ENCODE data around the gene PCDH9.

The PCDH9 gene

DNA sequence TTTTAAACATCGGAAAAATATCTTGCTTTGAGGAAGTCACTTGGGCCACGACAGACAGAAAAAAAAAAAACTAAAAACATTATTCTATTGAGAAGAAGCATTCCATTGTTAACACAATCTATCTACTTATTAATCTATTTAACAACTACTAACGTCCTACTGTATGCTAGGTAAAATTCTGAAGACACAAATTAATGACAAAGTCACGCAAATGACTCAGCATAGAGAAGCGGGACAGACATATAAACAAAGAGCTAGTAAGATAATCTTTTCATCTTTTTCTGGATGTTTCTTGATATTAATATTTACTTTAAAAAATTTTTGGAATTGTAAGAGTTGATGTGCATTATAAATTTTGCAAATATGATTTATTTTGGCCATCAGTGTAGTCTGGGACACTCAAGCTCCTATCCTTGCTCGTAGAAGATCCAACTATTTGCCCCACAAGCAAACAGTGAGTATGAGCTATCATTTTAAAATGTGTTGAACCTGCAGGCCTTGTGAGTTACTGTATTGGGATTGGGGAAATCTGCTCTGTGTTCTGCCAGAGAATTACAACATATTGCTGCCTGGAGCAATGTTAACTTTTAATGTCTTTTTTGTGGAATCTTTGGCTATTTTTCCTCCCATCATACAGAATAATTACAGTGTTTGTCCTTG, 109.1 kb downstream of the PCDH9 start:
- no peak for DNase-seq (ENCODE audit: low read depth in 1 of 2, low spot score in 1 of 2)
- Histone ChIP-seq H3K4me3 (replicated peaks; ENCODE audit: insufficient read depth, low read length) (no peak overlapping the region), H3K27ac (replicated peaks) (no peak overlapping the region), H3K27me3 (ENCODE audit: insufficient read depth, poor library complexity, severe bottlenecking) (no peaks in the 10 kb centered on the region)
- TF ChIP-seq SPI1 (IDR thresholded peaks at IDR 0.05; ENCODE audit: borderline replicate concordance, low read depth) (no peak), POLR2AphosphoS5 (IDR thresholded peaks at IDR 0.05; ENCODE audit: low read depth) (no peak), GABPA (IDR thresholded peaks at IDR 0.05; ENCODE audit: low read depth) (no peak)
- TF ChIP-seq, protein P1, sequence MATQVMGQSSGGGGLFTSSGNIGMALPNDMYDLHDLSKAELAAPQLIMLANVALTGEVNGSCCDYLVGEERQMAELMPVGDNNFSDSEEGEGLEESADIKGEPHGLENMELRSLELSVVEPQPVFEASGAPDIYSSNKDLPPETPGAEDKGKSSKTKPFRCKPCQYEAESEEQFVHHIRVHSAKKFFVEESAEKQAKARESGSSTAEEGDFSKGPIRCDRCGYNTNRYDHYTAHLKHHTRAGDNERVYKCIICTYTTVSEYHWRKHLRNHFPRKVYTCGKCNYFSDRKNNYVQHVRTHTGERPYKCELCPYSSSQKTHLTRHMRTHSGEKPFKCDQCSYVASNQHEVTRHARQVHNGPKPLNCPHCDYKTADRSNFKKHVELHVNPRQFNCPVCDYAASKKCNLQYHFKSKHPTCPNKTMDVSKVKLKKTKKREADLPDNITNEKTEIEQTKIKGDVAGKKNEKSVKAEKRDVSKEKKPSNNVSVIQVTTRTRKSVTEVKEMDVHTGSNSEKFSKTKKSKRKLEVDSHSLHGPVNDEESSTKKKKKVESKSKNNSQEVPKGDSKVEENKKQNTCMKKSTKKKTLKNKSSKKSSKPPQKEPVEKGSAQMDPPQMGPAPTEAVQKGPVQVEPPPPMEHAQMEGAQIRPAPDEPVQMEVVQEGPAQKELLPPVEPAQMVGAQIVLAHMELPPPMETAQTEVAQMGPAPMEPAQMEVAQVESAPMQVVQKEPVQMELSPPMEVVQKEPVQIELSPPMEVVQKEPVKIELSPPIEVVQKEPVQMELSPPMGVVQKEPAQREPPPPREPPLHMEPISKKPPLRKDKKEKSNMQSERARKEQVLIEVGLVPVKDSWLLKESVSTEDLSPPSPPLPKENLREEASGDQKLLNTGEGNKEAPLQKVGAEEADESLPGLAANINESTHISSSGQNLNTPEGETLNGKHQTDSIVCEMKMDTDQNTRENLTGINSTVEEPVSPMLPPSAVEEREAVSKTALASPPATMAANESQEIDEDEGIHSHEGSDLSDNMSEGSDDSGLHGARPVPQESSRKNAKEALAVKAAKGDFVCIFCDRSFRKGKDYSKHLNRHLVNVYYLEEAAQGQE (IDR thresholded peaks at IDR 0.05; ENCODE audit: insufficient replicate concordance, low read depth): no peak
- TF ChIP-seq, protein P2, sequence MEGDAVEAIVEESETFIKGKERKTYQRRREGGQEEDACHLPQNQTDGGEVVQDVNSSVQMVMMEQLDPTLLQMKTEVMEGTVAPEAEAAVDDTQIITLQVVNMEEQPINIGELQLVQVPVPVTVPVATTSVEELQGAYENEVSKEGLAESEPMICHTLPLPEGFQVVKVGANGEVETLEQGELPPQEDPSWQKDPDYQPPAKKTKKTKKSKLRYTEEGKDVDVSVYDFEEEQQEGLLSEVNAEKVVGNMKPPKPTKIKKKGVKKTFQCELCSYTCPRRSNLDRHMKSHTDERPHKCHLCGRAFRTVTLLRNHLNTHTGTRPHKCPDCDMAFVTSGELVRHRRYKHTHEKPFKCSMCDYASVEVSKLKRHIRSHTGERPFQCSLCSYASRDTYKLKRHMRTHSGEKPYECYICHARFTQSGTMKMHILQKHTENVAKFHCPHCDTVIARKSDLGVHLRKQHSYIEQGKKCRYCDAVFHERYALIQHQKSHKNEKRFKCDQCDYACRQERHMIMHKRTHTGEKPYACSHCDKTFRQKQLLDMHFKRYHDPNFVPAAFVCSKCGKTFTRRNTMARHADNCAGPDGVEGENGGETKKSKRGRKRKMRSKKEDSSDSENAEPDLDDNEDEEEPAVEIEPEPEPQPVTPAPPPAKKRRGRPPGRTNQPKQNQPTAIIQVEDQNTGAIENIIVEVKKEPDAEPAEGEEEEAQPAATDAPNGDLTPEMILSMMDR (IDR thresholded peaks at IDR 0.05; ENCODE audit: insufficient read depth, low read length): no peak

DNA sequence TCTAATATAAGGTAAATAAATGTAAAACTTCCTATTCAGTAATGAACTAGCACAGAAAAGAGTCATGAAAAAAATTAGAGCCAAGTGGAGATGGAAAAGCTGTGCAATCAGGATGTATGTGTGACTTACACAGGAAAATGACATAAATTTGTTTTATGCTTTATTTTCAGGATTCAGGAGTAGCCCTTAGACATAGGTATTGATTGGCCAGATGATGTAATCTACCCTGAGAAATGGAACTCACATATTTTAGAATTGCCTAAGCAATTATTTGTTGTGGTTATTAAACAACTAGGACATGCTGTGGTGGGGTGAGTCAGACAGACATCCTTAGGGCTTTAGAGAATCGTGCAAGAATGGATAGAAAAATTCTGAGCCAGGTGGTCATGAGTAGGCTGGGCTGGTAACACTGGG, 110.6 kb downstream of the PCDH9 start:
- H3K27me3 ChIP-seq (ENCODE audit: insufficient read depth, poor library complexity, severe bottlenecking): no peaks in the 10 kb centered on the region
- H3K27ac ChIP-seq (replicated peaks): no peak overlapping the region
- TF ChIP-seq SPI1 (IDR thresholded peaks at IDR 0.05; ENCODE audit: borderline replicate concordance, low read depth) (no peak), GABPA (IDR thresholded peaks at IDR 0.05; ENCODE audit: low read depth) (no peak), POLR2AphosphoS5 (IDR thresholded peaks at IDR 0.05; ENCODE audit: low read depth) (no peak)
- TF ChIP-seq, protein P1 (IDR thresholded peaks at IDR 0.05; ENCODE audit: insufficient replicate concordance, low read depth): no peak
- TF ChIP-seq, protein P2 (IDR thresholded peaks at IDR 0.05; ENCODE audit: insufficient read depth, low read length): no peak
- no peak overlapping the region for H3K4me3 ChIP-seq (replicated peaks; ENCODE audit: insufficient read depth, low read length)
- no peak for DNase-seq (ENCODE audit: low read depth in 1 of 2, low spot score in 1 of 2)

DNA sequence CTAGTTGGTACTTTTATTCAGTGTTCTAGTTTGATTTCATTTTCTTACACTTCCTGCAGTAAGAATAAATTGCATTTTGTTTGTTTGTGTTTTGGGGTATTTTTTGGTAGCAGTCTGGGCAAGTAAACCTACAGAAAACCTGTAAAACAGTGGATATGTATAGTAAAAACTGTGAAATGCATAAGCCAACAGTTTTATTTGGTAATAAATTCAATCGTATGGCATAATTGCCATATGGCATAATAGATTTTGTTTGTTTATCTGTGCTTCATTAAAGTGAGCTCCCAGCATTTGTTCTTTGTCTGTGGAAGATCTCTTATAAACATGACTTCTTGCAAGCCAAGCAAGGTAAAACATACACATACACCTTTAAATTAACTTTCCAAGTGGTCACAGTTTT, 111.9 kb downstream of the PCDH9 start:
- no peaks in the 10 kb centered on the region for H3K27me3 ChIP-seq (ENCODE audit: insufficient read depth, poor library complexity, severe bottlenecking)
- DNase-seq (ENCODE audit: low read depth in 1 of 2, low spot score in 1 of 2): no peak

More for the DNA sequence above, 111.9 kb downstream of the PCDH9 start:
- no peak overlapping the region for H3K27ac ChIP-seq (replicated peaks)
- TF ChIP-seq POLR2AphosphoS5 (IDR thresholded peaks at IDR 0.05; ENCODE audit: low read depth): no peak
- TF ChIP-seq, protein P1 (IDR thresholded peaks at IDR 0.05; ENCODE audit: insufficient replicate concordance, low read depth): no peak
- TF ChIP-seq, protein P2 (IDR thresholded peaks at IDR 0.05; ENCODE audit: insufficient read depth, low read length): no peak
- TF ChIP-seq SPI1 (IDR thresholded peaks at IDR 0.05; ENCODE audit: borderline replicate concordance, low read depth): no peak
- no peak for TF ChIP-seq GABPA (IDR thresholded peaks at IDR 0.05; ENCODE audit: low read depth)
- no peak overlapping the region for H3K4me3 ChIP-seq (replicated peaks; ENCODE audit: insufficient read depth, low read length)
